OCI-LY1 (cell line): ENCODE results near the gene CHIT1.

Source experiments
- H2AFZ ChIP-seq: fragments of 200-600 bp; sonication (generic), shearing (Covaris generic); 2 replicates; pipeline ENCODE4 v1.6.0; 2014; ENCODE audit warnings: antibody characterized with exemption, mild to moderate bottlenecking, low read length
- H3F3A ChIP-seq: fragments of 200-600 bp; sonication (generic), shearing (Covaris generic); 2 replicates; pipeline ENCODE4 v1.6.0; 2014; ENCODE audit warnings: mild to moderate bottlenecking, antibody characterized with exemption, low read length, moderate library complexity; ENCODE audit not compliant: insufficient read depth
- H3K27ac ChIP-seq: fragments of 200-600 bp; sonication (generic); 2 replicates; pipeline ENCODE4 v1.5.1; 2014; ENCODE audit warnings: low read length, mixed run types, mild to moderate bottlenecking, low read depth; ENCODE audit not compliant: poor library complexity, severe bottlenecking
- H3K27me3 ChIP-seq: fragments of 200-600 bp; sonication (generic); 2 replicates; pipeline ENCODE4 v1.6.0; 2014; ENCODE audit warnings: antibody characterized with exemption, mild to moderate bottlenecking, low read length, moderate library complexity; ENCODE audit not compliant: insufficient read depth
- H3K36me3 ChIP-seq: fragments of 200-600 bp; sonication (generic); 2 replicates; pipeline ENCODE4 v1.6.1; 2014; ENCODE audit warnings: mild to moderate bottlenecking, antibody characterized with exemption, low read length, moderate library complexity, mixed read lengths; ENCODE audit not compliant: insufficient read depth
- H3K4me1 ChIP-seq: fragments of 200-600 bp; sonication (generic); 2 replicates; pipeline ENCODE4 v1.5.1; 2014; ENCODE audit warnings: mild to moderate bottlenecking, low read length, moderate library complexity; ENCODE audit not compliant: insufficient read depth, severe bottlenecking
- H3K4me2 ChIP-seq: fragments of 200-600 bp; sonication (generic), shearing (Covaris generic); 2 replicates; pipeline ENCODE4 v1.6.1; 2014; ENCODE audit warnings: low read length
- H3K4me3 ChIP-seq: fragments of 200-600 bp; sonication (generic); 2 replicates; pipeline ENCODE4 v1.5.1; 2014; ENCODE audit warnings: low read length, low read depth, mild to moderate bottlenecking, mixed read lengths; ENCODE audit not compliant: poor library complexity, severe bottlenecking
- H3K79me2 ChIP-seq: fragments of 200-600 bp; shearing (Covaris generic); 2 replicates; pipeline ENCODE4 v1.6.1; 2016; ENCODE audit warnings: mixed run types, low read length, mixed read lengths; ENCODE audit not compliant: insufficient read depth
- H3K9ac ChIP-seq: fragments of 200-600 bp; sonication (generic), shearing (Covaris generic); 2 replicates; pipeline ENCODE4 v1.6.1; 2014; ENCODE audit warnings: mild to moderate bottlenecking, low read length, mixed read lengths
- H3K9me2 ChIP-seq: fragments of 200-600 bp; sonication (generic), shearing (Covaris generic); 2 replicates; pipeline ENCODE4 v1.6.1; 2014; ENCODE audit warnings: low read depth, mild to moderate bottlenecking, low read length, mixed read lengths
- H3K9me3 ChIP-seq: fragments of 200-600 bp; shearing (Covaris generic); 2 replicates; pipeline ENCODE4 v1.6.1; 2014; ENCODE audit warnings: low read length, mixed read lengths
- H4K20me1 ChIP-seq: fragments of 200-600 bp; sonication (generic), shearing (Covaris generic); 2 replicates; pipeline ENCODE4 v1.6.0; 2016; ENCODE audit warnings: mild to moderate bottlenecking, low read length; ENCODE audit not compliant: insufficient read depth
- CTCF ChIP-seq: fragments of 200-600 bp; sonication (generic), shearing (Covaris generic); IDR thresholded peaks from 2 replicates; pipeline ENCODE4 v1.5.1; 2017; ENCODE audit warnings: mild to moderate bottlenecking, antibody characterized with exemption, low read length, moderate library complexity, mixed read lengths
- EZH2 ChIP-seq: fragments of 200-600 bp; sonication (generic), shearing (Covaris generic); IDR thresholded peaks from 2 replicates; pipeline ENCODE4 v1.8.0; 2017; ENCODE audit warnings: borderline replicate concordance, mixed run types, mild to moderate bottlenecking, antibody characterized with exemption, low read length, moderate library complexity, mixed read lengths

The CHIT1 gene

GRCh38 chr1:203196371-203196770 lies 33.1 kb downstream of the CHIT1 start:
- H3K9me3 ChIP-seq, result no peaks in the 10 kb centered on the region
- H3K4me1 ChIP-seq, result no peaks in the 10 kb centered on the region
- no peaks in the 10 kb centered on the region for H4K20me1 ChIP-seq
- no peaks in the 10 kb centered on the region for H3K9me2 ChIP-seq
- H3K27ac ChIP-seq, result no peak overlapping the region
- H3K79me2 ChIP-seq, result no peaks in the 10 kb centered on the region
- H3K9ac ChIP-seq, result no peak overlapping the region
- no peak overlapping the region for H3K4me2 ChIP-seq
- H3K27me3 ChIP-seq, result peaks cover 14% of the 10 kb centered on the region; the same call in 1 of the 2 replicates
- H2AFZ ChIP-seq, result no peak overlapping the region
- no peaks in the 10 kb centered on the region for H3F3A ChIP-seq
- TF ChIP-seq EZH2 (no peak), CTCF (no peak)
- H3K36me3 ChIP-seq, result no peaks in the 10 kb centered on the region
- H3K4me3 ChIP-seq, result no peak overlapping the region

GRCh38 chr1:203190949-203191348 lies 38.5 kb downstream of the CHIT1 start:
- H3K4me1 ChIP-seq, result no peaks in the 10 kb centered on the region
- no peaks in the 10 kb centered on the region for H3F3A ChIP-seq
- H3K9ac ChIP-seq, result no peak overlapping the region
- H3K27ac ChIP-seq, result no peak overlapping the region
- H3K79me2 ChIP-seq, result no peaks in the 10 kb centered on the region
- no peak for TF ChIP-seq CTCF
- no peak for TF ChIP-seq EZH2
- no peaks in the 10 kb centered on the region for H3K9me3 ChIP-seq
- no peak overlapping the region for H3K4me2 ChIP-seq
- H4K20me1 ChIP-seq, result no peaks in the 10 kb centered on the region
- no peaks in the 10 kb centered on the region for H3K9me2 ChIP-seq
- no peaks in the 10 kb centered on the region for H3K36me3 ChIP-seq
- no peak overlapping the region for H2AFZ ChIP-seq
- no peak overlapping the region for H3K4me3 ChIP-seq
- H3K27me3 ChIP-seq, result no peaks in the 10 kb centered on the region

- Histone ChIP-seq H3K79me2 (no peaks in the 10 kb centered on the region), H3K9ac (no peak overlapping the region), H3K4me3 (no peak overlapping the region), H3K36me3 (no peaks in the 10 kb centered on the region), H3F3A (no peaks in the 10 kb centered on the region), H2AFZ (no peak overlapping the region), H4K20me1 (no peaks in the 10 kb centered on the region), H3K9me3 (no peaks in the 10 kb centered on the region), H3K27me3 (no peaks in the 10 kb centered on the region), H3K4me2 (no peak overlapping the region), H3K27ac (no peak overlapping the region), H3K9me2 (no peaks in the 10 kb centered on the region), H3K4me1 (no peaks in the 10 kb centered on the region)
- no peak for TF ChIP-seq EZH2
- no peak for TF ChIP-seq CTCF
Observed at GRCh38 chr1:203189951-203190352, 39.5 kb downstream of the CHIT1 start.
